Ectodermal cell (in vitro differentiated cells): ENCODE data around the gene RTP3.

Experiments
- H3K27ac ChIP-seq: 2 replicates; pipeline ENCODE4 v1.7.0; 2013; ENCODE audit warnings: mild to moderate bottlenecking, low read depth, low read length; ENCODE audit not compliant: insufficient read depth, poor library complexity, severe bottlenecking
- H3K27me3 ChIP-seq: 2 replicates; pipeline ENCODE4 v1.7.0; 2013; ENCODE audit warnings: mild to moderate bottlenecking, low read length; ENCODE audit not compliant: insufficient read depth, control insufficient read depth, poor library complexity, severe bottlenecking
- H3K36me3 ChIP-seq: one replicate; pipeline ENCODE4 v1.7.0; 2013; ENCODE audit warnings: low read length; ENCODE audit not compliant: control insufficient read depth, insufficient read depth
- H3K4me1 ChIP-seq: one replicate; pipeline ENCODE4 v1.7.0; 2013; ENCODE audit warnings: low read length; ENCODE audit not compliant: control insufficient read depth, insufficient read depth
- H3K4me3 ChIP-seq: 2 replicates; pipeline ENCODE4 v1.7.0; 2013; ENCODE audit warnings: low read depth, low read length, control low read depth; ENCODE audit not compliant: insufficient read depth
- H3K9me3 ChIP-seq: 2 replicates; pipeline ENCODE4 v1.7.0; 2013; ENCODE audit warnings: mild to moderate bottlenecking, low read length, moderate library complexity; ENCODE audit not compliant: control insufficient read depth
- WGBS, 2 experiments: methylation state at CpG; one replicate each; pipeline ENCODE4 v1.1.7; 2013; ENCODE audit warnings: missing lambda C conversion rate in 2 of 2; 5-methylcytosine and 5-hydroxymethylcytosine counted together

Gene RTP3

DNA sequence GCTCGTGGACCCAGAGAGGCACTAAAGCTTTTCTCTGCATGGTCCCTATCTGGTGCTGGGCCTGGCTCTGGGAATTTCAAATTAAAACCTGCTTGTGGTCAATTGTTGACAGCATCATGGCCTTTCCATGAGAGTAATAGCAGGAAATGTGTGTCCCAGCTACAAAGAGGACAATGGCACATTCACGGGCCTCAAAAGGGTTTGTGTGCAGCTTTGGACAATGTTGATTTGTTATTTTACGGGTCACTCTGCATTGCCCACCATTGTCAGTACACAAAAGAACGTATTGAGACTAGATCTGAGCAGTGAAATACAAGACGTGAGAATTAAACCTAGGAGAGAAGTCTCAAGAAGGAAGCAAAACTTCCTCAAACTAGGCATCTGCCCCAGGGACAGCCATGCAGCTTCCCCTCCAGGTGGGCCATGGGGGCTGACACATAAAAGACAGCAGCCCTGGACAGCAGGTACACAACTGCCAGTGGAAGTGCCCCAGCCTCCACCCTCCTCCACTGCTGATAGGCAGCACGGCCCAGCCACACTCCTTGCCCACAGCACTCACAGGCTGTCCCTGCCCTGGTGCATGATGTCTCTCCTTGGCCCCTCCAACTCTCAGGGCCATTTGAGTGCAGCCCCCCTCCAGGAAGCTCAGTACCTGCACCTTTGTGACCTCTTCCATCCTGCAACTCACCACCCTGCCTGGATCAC lies 17.1 kb upstream of the RTP3 start:
- Histone ChIP-seq H3K9me3 (no peaks in the 10 kb centered on the region), H3K27ac (no peak overlapping the region), H3K4me3 (no peak overlapping the region), H3K27me3 (no peaks in the 10 kb centered on the region), H3K36me3 (no peaks in the 10 kb centered on the region), H3K4me1 (no peaks in the 10 kb centered on the region)
- 90 to 93% methylated on average over 6 of the region's 6 CpGs for WGBS, 2 experiments

DNA sequence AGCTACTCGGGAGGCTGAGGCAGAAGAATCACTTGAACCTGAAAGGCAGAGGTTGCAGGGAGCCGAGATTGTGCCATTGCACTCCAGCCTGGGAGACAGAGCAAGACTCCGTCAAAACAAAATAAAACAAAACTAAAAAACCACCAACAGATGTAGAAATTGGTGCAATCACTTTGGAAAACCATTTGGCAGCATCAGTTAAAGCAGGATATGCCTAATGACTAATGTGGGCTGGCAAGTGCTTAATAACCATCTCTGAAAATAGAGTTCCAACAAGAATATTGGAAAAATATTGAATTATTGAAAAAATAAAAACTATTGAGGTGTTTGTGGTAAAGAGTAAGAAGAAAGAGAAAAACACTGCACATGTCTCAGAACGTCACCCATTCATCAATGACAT lies 16.1 kb upstream of the RTP3 start:
- Histone ChIP-seq H3K9me3 (no peaks in the 10 kb centered on the region), H3K4me3 (no peak overlapping the region), H3K36me3 (no peaks in the 10 kb centered on the region), H3K27ac (no peak overlapping the region), H3K27me3 (no peaks in the 10 kb centered on the region), H3K4me1 (no peaks in the 10 kb centered on the region)
- WGBS, 2 experiments, result 87 to 89% methylated on average over 2 to 3 of the region's 4 CpGs

DNA sequence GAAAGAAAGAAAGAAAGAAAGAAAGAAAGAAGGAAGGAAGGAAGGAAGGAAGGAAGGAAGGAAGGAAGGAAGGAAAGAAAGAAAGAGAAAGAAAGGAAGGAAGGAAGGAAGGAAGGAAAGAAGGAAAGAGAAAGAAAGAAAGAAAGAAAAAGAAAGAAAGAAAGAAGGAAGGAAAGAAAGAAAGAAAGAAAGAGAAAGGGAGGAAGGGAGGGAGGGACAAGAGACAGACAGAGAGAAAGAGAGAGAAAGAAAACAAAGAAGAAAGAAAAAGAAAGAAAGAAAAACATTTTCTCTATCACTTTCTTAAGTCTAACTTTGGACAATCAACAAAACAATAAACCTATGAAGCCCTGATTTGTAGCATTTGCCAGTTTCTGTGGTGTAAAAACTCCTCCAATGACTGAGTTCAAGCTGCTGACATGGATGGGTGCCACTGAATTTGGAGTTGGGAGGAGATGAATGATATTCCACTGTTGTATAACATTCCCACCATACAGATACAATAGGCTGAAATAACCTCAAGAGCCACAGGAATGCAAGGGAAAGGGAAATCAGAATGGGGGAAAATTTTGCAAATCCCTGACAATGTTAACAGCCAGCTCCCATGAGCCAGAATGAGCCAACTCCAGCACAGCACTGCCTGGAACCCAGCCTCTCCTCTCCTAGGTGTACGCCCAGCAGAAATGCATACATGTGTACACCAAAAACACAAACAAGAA lies 15.0 kb upstream of the RTP3 start:
- 91 to 100% methylated on average over 1 of the region's 1 CpG for WGBS, 2 experiments
- Histone ChIP-seq H3K4me3 (no peak overlapping the region), H3K27ac (no peak overlapping the region), H3K27me3 (no peaks in the 10 kb centered on the region), H3K4me1 (no peaks in the 10 kb centered on the region), H3K9me3 (no peaks in the 10 kb centered on the region), H3K36me3 (no peaks in the 10 kb centered on the region)

DNA sequence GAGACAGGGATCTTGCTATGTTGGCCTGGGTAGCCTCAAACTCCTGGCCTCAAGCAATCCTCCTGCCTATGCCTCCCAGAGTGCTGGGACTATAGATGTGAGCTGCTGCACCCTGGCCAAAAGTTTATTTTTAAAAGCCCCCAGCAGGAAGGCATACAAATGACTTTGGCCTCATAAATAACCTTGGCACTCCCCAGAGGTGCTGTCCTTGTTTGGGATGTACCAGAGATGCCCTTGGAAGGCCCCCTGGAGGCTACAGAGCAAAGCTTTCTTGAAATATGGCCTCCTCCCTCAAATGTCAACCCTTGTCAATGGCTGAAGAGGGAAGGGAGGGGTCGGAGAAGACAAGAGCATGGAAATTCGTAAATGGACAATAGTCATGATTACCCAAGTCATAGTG lies 14.0 kb upstream of the RTP3 start:
- WGBS, 2 experiments, result 94 to 96% methylated on average over 2 of the region's 2 CpGs
- no peaks in the 10 kb centered on the region for H3K36me3 ChIP-seq
- no peak overlapping the region for H3K27ac ChIP-seq
- no peaks in the 10 kb centered on the region for H3K27me3 ChIP-seq
- no peak overlapping the region for H3K4me3 ChIP-seq
- H3K4me1 ChIP-seq, result no peaks in the 10 kb centered on the region
- H3K9me3 ChIP-seq, result no peaks in the 10 kb centered on the region

DNA sequence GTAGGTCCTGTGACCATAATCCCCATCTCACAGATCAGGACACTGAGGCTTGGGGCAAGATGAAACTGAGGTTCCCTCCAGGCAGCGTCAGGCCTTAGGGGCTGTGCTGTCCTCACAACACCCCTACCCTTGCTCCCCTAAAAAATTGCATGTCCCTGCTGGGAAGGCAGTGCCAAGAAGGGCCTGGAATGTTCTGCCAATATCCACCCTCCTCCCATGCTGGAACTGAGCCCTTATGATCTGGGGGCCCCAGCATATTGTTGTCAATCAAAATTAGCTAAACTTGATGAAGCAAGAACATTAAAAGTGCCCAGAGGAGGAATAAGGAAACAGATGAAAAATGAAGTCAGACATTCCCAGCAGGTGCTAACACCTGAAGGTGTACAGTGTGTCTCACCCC lies 13.4 kb upstream of the RTP3 start:
- H3K4me1 ChIP-seq, result no peaks in the 10 kb centered on the region
- WGBS, 2 experiments, result 91 to 92% methylated on average over 1 of the region's 1 CpG
- H3K27ac ChIP-seq, result no peak overlapping the region

DNA sequence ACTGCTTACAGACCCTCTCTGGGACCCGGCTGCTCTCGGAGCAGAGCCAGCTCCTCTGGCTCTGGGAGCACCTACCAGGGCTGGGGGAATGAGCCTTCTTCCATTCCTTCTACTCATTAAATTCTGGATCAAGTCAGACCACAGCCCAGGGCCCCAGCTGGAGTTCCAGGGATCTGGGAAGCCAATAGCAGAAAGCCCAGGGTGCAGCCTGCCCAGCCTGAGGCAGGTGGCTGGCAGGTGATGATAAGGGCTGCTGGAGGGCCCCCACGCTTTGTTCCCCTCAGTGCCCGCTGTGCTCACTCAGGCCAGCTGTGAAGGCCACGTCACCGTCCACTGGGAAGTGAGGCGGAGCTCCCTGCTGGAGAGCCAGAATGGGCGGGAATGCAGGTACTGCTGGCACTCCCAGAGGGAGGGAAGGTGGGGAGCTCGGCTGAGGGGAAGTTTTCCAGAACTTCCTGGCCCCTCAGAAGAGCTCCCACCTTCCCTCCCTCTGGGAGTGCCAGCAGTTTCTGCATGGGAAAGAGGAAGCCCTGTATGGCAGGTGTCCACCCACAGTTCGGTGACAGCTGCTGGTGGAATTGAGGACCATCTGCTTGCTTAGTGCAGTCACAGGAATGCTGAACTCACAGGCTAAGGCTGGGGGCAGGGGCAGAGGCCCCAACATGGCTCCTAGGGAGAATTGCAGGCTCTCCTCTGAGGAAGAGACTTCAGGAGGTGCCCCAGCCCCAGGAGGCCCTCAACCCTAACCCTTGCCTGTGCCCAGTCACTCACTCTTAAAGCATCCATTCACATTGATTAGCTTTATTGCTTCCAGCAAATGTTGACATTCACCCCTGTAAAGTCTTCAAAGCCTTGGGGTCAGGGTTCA lies 12.6 kb upstream of the RTP3 start:
- H3K36me3 ChIP-seq, result no peaks in the 10 kb centered on the region
- H3K9me3 ChIP-seq, result no peaks in the 10 kb centered on the region
- no peak overlapping the region for H3K4me3 ChIP-seq
- no peaks in the 10 kb centered on the region for H3K4me1 ChIP-seq
- no peak overlapping the region for H3K27ac ChIP-seq
- 65 to 70% methylated on average over 10 of the region's 10 CpGs for WGBS, 2 experiments
- H3K27me3 ChIP-seq, result peaks cover 5% of the 10 kb centered on the region

More for the DNA sequence above, 13.4 kb upstream of the RTP3 start:
- no peaks in the 10 kb centered on the region for H3K36me3 ChIP-seq
- no peaks in the 10 kb centered on the region for H3K27me3 ChIP-seq
- H3K9me3 ChIP-seq, result no peaks in the 10 kb centered on the region
- H3K4me3 ChIP-seq, result no peak overlapping the region

DNA sequence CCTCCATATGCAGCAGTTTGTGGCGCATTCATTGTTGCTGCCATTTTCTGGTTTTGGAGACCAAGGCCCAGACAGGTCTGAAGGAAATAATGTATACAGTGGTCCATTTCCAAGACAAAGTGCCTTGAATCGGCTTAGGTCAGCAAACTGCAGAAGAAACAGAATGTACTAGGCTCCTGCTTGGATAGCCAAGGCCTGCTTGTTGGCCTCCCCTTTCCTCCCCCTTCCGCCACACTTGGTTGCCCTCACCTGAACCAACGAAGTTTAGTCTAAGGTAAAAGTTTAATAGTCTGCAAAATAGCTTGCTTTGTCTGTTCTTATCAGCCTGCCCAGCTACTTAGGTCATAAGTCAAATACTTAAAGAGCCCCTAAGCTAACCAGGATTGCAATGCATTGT lies 12.0 kb upstream of the RTP3 start:
- 82 to 94% methylated on average over 2 to 4 of the region's 4 CpGs for WGBS, 2 experiments
- Histone ChIP-seq H3K27me3 (peaks cover 5% of the 10 kb centered on the region), H3K4me3 (no peak overlapping the region), H3K36me3 (no peaks in the 10 kb centered on the region), H3K9me3 (no peaks in the 10 kb centered on the region), H3K27ac (no peak overlapping the region), H3K4me1 (no peaks in the 10 kb centered on the region)

DNA sequence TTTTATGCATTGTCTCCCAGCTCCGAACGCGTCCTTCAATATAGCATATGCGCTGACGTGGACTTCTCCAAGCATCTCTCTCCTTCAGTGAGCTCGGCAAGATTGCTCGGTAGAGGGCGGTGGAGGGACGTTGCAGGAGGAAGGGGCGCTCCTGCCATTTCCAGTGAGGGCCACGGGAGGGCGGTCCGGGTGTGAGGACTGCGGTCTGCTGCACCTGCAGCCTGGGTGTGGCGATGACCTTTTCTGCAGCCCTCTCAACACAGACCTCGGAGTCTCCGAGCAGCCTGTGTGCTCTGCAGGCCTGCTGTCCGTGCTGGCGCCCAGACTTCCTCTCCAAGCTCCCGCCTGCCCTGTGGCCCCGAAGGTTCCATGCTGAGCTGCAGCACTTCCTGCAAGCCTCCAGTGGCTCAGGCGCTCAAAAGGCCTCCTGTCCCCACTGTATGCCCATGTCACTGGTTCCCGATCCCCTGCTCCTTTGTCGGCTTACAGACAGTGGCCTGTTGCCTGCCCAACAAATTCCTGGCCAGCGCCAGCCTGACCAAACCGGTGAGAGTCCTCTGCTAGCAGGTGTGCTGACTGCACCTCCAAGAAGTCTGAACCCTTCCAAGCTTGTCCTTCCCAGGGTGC lies 8.9 kb upstream of the RTP3 start:
- Histone ChIP-seq H3K4me1 (no peaks in the 10 kb centered on the region), H3K36me3 (no peaks in the 10 kb centered on the region), H3K9me3 (no peaks in the 10 kb centered on the region), H3K27ac (no peak overlapping the region), H3K27me3 (peaks cover 5% of the 10 kb centered on the region), H3K4me3 (no peak overlapping the region)
- 17 to 19% methylated on average over 26 of the region's 26 CpGs for WGBS, 2 experiments

DNA sequence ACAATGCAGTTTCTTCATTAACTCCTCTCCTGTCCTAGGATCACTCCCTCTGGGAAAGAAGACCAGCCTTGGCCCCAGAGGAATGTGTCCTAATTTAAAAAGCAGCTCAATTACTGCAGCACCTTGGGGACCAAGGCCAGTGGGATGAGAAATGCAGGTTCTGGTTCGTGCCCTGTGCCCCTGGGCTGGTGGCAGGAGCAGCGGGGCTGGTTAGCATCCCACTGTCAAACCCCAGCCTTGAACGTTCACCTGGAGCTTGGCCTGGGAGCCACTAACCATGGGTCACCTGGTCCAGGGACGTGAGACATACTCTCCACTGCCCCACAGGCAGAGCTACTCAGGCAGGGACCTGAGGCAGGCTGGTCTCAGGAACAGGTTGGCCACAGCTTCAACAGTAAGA lies 8.4 kb upstream of the RTP3 start:
- Histone ChIP-seq H3K36me3 (no peaks in the 10 kb centered on the region), H3K4me1 (no peaks in the 10 kb centered on the region), H3K4me3 (no peak overlapping the region), H3K27ac (no peak overlapping the region), H3K27me3 (peaks cover 5% of the 10 kb centered on the region), H3K9me3 (no peaks in the 10 kb centered on the region)
- WGBS, 2 experiments, result 84 to 91% methylated on average over 4 of the region's 4 CpGs

DNA sequence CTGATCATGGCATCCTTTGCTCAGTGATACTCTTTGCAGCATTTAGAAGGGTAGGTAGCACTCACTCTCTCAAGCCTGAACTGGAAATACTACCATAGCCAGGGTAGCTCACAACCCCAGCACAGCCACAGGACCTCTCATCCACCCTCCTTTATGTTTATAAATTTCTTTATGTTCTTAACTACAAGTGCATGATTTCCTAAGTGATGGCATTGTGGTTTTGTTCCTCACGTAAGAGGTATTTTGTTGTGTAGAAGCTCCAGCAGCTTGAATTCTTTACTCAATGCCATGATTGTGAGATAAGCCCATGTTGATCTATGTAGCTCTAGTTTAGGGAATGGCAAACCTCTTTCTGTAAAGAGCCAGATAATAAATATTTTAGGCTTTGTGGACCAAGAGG lies 7.9 kb upstream of the RTP3 start:
- Histone ChIP-seq H3K4me3 (no peak overlapping the region), H3K36me3 (no peaks in the 10 kb centered on the region), H3K4me1 (no peaks in the 10 kb centered on the region), H3K27ac (no peak overlapping the region), H3K27me3 (peaks cover 5% of the 10 kb centered on the region), H3K9me3 (no peaks in the 10 kb centered on the region)
- WGBS, 2 experiments, result 94 to 100% methylated on average over 1 of the region's 1 CpG
